ELF-1 (cell line): ENCODE results near the gene PATL2.
"Not testable (repeated sequence)": the region's sequence is repeated elsewhere in the genome, so short reads cannot be mapped to it uniquely, and the experiment has no call there.

Experiments used
- DNase-seq: peaks from one replicate; pipeline ENCODE4 v3.0.0-alpha.2; 2016; ENCODE audit warnings: low read depth, low spot score

Gene PATL2

DNA sequence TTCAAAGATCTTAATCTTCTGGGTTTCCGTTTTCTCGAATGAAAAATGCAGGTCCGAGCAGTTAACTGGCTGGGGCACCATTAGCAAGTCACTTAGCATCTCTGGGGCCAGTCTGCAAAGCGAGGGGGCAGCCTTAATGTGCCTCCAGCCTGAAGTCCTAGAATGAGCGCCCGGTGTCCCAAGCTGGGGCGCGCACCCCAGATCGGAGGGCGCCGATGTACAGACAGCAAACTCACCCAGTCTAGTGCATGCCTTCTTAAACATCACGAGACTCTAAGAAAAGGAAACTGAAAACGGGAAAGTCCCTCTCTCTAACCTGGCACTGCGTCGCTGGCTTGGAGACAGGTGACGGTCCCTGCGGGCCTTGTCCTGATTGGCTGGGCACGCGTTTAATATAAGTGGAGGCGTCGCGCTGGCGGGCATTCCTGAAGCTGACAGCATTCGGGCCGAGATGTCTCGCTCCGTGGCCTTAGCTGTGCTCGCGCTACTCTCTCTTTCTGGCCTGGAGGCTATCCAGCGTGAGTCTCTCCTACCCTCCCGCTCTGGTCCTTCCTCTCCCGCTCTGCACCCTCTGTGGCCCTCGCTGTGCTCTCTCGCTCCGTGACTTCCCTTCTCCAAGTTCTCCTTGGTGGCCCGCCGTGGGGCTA is at the start of gene PATL2, which contains the start of gene B2M:
Gene PATL2 (minus strand): TSS at position 228 of the 647 bp plus-strand sequence. CDS start 34,833 bp downstream, outside the sequence.
Gene B2M (plus strand): TSS at position 422 of the 647 bp plus-strand sequence. CDS start 30 bp downstream, at position 452.
- peak; percentile 97 for DNase-seq

DNA sequence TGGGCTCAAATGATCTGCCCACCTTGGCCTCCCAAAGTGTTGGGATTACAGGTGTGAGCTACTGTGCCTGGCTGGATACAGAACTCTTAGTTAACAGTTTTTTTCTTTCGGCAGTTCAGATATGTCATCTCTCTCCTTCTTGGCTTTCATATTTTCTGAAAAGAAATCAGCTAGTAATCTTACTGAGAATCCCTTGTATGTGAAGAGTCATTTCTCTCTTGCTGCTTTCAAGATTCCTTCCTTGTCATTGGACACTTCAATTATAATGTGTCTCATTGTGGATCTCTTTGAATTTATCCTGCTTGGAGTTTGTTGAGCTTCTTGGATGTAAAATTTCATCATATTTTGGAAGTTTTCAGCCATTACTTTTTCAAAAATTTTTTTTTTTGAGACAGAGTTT is 42.2 kb upstream of the PATL2 start:
- DNase-seq: no peak

DNA sequence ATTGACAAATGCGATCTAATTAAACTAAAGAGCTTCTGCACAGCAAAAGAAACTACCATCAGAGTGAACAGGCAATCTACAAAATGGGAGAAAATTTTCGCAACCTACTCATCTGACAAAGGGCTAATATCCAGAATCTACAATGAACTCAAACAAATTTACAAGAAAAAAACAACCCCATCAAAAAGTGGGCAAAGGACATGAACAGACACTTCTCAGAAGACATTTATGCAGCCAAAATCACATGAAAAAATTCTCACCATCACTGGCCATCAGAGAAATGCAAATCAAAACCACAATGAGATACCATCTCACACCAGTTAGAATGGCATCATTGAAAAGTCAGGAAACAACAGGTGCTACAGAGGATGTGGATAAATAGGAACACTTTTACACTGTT is 32.3 kb upstream of the PATL2 start:
- DNase-seq: not testable (repeated sequence)

DNA sequence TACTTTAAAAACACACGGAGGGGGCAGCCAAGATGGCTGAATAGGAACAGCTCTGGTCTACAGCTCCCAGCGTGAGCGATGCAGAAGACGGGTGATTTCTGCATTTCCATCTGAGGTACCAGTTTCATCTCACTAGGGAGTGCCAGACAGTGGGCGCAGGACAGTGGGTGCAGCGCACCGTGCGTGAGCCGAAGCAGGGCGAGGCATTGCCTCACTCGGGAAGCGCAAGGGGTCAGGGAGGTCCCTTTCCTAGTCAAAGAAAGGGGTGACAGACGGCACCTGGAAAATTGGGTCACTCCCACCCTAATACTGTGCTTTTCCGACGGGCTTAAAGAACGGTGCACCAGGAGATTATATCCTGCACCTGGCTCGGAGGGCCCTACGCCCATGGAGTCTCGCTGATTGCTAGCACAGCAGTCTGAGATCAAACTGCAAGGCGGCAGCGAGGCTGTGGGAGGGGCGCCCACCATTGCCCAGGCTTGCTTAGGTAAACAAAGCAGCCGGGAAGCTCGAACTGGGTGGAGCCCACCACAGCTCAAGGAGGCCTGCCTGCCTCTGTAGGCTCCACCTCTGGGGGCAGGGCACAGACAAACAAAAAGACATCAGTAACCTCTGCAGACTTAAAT is 28.2 kb upstream of the PATL2 start:
- not testable (repeated sequence) for DNase-seq

DNA sequence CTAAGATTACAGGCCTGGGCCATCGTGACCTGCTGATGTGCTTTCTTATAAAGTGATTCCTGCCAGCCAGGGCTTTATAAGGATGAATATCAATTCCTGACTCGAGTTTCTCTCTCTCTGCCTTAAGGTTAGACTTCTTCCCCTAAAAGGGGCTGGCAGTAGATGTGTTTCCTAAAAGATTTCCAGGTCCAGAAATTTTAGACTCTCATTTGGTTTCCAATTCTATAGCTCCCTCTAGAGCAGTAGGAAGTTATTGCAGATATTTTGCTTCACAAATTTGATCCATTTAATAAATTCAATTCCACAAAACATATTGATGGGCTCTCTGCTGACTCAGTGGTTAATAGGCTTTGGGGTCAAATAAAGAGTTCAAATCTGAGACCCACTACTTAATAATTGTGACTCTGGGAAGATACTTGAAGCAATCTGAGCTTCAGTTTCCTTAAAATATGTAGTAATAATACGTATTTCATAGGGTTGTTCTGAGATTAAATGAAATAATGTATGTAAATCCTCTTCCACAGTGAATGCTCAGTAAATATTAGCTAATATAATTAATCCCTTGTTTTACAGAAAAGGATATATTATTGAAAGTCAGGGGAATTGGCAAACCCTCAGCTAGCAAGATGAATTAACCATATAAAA is 27.3 kb upstream of the PATL2 start:
- DNase-seq: no peak

DNA sequence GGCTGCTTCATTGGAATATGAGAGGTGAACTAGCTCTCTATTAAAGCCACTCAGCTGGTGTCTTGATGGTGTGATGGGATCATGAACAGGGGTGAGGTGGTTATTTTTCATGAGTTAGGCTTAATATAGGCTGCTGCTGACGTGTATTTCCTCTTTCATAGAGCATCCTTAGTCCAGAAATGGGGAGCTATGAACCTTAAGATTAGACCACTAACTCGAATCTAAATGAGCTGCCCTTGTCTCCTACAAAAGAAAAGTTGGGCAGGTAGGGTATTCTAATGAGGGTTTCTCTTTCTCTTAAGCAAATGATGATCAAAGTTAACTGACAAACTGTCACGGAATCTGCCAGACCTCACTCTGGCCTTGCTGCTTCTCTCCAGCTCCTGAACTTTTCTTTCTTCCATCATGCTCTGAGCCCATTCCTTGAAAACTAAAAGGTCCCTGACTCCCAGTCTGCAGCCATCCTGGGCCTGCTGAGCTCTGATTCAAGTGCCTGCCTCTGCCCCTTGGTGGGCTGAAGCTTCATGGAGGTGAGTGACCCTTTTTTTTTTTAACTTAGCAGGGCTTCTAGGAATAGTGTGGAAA is 25.1 kb upstream of the PATL2 start, which contains the start of gene TRIM69:
Gene TRIM69 (plus strand): TSS at position 348 of the 585 bp plus-strand sequence. CDS start 177 bp downstream, at position 525.
- DNase-seq: no peak

DNA sequence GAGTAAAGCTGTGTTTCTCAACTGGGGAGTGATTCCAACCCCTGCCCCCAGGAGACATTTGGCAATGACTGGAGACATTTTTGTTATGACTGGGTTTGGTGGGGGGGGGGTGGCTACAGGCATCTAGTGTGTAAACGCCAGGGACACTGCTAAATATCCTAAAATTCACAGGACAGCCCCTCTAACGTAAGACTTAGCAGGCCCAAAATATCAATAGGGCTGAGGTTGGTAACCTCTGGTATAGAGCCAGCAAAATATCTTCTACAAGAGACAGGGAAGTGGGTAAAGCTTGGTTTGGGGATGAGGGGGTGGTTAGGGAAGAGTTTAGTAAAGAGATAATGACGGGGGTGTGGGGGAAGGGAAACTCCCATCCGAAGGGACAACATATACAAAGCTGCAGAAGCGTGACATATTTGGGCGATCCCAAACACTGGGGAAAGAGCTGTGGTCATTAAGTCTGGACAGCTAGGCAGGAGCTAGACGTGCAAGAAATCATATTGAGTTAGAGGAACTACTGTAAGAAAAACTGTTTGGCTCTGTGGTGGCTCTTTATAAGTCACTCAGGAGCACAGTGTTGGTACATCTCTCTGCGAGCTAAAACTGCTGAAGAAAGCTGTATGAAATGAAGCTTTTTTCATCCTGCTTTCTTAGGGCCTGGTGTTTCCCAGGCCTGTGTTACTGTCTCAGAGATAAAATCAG is 24.5 kb upstream of the PATL2 start:
- DNase-seq: no peak

DNA sequence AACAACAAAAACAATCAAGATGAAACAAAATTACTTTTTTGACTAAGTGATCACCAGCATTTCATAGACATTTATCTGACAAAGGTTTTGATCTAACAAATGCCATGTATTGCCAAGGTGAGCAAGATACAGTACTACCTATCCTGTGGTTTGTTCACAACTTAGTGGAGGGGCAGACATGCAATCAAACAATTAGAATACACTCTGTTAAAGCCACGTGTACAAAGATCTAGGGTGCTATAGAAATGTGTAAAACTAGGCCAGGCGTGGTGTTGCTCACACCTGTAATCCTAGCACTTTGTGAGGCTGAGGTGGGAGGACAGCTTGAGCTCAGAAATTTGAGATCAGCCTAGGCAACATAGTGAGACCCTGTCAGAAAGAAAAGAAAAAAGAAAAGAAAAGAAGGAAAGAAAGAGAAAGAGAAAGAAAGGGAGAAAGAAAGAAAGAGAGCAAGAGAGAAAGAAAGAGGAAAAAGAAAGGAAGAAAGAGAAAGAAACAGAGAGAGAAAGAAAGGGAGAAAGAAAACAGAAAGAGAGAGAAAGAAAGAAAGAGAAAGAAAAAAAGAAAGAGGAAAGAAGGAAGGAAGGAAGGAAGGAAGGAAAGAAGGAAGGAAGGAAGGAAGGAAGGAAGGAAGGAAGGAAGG is 23.8 kb upstream of the PATL2 start:
- no peak for DNase-seq

DNA sequence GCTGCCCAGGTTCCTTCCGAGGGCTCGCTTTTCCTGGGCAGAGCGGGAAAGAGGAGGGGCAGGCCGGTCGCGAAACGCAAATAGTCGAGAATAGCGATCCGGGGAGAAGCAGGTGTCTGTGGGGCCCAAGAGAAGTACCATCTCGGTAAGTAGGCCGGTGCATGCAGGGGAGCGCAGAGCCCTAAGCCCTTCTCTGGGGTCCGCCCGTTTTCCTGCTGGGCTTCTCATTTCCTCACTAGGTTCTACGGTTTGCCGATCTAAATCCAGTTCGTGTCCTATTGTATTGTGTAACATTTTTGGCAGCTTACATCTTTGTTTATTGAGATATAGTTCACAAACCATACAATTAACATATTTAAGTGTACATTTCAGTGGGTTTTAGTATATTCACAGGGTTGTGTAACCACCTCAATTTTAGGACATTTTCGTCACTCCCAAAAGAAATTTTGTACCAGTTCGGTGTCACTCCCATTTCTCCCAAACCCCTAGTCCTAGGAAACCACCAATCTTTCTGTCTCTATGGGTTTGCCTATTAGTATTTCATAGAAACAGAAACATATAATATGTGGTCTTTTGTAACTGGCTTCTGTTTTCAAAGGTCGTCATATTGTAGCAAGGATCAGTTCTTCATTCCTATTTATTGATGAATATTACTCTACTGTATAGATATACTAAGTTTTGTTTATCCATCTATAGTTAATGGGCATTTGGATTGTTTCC is 18.4 kb upstream of the PATL2 start:
- no peak for DNase-seq

DNA sequence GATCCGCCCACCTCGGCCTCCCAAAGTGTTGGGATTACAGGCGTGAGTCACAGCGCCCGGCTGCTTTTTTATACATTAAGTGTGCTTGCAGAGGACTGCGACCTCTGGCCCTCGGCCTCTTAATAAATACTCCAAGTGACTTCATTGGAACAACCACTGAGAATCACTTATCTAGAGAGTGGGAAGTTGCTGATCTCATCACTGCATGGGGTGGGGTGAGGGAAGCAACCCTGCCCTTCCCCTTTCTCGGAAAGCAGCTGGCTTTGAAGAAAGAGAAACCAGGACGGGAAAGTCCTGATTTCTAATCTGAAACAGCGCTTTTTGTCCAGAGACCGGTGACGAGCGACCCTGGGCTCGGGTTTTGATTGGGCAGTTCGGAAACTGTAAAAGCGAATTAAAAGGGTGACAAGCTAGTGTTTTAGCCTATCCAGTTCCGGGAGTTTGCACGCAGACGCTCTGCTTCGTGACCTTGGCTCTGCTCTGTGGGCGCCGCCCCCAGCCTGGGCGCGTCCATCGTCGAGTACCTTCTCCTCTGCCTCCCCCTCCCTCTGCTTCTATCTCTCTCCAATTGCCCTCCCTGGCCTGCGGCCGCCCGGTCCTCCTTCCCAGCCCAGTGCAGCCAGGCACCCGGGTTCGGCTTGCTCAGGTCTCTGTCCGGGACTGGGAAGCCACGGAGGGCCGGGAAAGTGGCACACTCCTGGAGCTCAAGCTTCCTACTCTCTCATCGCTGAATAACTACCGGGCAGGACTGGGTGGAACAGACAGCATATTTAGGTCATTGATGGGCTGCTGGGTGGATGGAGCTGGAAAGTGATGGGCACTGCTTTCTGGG is 17.7 kb upstream of the PATL2 start:
- peak; percentile 97 for DNase-seq

DNA sequence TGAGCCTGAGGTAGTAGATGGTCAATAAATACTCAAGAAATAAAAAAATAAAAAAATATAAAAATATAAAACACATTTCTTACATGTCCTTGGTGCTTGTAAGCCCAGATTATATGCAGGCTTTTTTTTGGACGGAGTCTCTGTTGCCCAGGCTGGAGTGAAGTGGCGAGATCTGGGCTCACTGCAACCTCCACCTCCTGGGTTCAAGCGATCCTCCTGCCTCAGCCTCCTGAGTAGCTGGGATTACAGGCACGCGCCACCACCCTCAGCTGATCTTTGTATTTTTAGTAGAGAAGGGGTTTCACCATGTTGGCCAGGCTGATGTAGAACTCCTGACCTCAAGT is 17.1 kb upstream of the PATL2 start:
- DNase-seq: not testable (repeated sequence)

DNA sequence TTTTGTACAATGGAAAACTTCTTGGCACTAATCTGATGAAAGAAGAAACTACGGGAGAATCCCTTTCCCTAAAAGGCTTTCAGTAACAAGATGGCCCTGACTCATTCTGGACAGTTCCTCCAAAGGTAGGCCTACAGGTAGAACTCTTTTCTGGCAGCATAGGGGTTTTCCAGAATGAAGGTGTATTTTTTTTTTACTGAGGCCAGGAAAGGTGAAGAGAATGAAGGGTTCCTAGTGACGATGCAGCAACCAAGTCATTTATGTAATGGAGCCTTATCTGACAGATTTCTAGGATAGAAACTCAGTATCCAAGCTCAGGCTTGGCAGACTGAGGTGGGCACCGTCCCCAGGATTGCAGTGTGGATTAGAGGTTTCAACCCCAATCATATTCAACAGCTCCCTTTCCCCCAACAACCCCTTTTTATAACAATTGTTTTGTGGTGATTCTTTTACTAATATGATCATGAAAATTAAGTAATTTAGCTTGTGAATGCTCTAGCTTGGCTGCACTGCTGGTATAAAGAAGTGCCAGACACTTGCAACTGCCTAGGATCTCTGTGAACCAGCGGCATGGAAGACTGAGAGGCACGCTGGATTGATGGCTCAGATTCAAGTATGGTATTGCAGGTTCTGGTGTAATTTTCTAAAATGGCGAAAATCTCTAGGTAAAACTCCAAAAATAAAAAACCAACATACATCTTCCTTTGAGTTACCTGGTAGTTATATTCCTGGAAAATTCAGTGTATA is 16.5 kb upstream of the PATL2 start:
- DNase-seq: no peak

DNA sequence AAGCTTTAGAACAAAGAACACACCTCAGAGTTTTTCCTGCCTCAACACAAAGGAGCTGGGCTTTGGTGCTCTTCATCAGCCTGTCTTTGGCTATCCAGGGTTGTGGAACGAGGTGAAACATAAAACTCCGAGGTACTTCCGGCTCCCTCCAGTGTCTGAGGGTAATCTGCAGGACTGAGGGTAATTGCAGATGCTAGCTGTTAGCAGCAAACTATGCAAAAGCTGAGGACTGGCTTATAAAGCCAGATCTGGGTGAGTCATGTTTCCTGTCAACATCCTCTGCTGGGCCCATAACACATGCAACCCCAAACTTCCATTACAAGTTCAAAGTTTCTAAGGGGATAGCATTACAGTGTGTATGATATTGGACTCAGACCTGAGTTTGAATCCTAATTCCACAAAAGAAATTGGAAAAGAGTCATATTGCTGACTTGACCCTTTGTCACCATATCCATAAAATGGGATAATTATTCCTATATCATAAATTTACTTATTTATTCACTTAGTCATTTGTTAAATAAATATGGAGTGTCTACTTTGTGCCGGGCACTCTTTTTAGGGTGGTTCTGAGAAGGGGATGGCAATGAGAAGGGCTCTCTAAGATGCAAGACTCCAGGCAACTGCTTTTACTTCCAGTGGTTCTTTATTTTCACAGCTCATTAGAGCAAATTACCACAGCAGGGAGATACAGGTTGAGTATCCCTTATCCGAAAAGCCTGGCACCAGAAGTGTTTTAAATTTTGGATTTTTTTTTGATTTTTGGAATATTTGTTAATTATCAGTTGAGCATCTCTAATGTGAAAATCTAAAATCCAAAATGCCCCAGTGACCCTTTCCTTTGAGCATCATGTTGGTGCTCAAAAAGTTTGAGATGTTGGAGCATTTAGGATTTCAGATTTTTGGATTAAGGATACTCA is 15.7 kb upstream of the PATL2 start:
- peak; percentile 56 for DNase-seq

DNA sequence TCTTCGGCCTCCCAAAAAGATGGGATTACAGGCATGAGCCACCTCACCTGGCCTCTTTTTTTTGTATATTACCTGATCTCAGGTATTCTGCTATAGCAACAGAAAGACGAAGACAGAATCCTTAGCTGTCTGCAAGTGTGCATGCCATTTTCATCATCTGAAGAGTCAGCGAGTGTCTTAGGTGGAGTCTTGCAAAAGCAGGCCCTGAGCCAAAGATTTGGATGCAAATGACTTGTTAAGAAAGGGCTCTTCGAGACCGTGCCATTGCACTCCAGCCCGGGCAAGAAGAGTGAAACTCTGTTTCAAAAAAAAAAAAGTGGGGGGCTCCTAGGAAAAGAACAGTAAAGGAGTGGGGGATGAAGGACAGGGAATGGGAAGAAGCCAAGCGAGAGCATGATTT is 15.0 kb upstream of the PATL2 start:
- DNase-seq: no peak

DNA sequence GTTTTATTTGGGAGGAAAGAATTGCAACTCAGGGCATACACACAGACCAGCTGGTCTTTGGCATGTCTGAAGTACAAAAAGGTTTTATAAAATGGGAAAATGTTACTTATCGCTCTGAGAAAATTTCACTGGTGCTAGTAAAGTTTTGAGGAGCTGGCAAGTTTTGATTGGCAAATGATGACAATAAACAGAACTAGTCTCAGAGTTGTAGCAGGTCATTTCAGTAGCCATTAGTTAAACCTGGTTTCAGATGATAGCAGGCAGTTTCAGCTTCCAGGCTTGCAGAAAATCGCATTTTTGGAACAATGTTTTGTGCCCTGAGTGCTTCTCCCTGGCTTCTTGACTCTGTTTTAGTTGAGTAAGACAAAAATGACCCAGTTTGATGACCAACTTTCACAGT is 10.9 kb upstream of the PATL2 start:
- no peak for DNase-seq

DNA sequence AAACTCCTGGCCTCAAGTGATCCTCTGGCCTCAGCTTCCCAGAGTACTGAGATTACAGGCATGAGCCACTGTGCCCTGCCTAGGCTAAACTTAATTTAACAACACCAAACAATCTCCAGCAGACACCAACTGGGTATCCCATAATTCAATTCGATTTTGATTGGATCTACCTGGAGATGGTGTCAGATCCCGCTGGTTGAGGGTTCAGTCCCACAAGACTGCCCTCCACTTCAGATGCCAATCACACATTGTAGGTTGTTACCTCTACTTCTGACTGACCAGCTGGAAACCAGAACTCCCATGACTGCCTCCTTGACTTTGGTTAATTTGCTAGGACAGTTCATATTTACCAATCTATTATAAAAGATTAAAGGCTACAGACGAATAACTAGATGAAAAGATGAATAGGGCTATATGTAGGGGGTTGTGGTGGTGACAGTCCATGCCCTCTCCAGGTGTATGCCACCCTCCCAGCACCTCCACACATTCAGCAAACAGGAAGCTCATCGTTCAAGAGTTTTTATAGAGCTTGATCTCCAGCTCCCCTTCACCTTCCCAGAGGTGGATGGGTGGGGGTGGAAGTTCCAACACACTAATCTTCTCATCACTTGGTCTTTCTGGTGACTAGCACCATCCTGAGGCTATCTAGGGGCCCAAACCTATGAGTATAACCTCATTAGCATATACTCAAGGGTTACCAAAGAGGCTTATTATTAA is 9.5 kb upstream of the PATL2 start:
- DNase-seq: no peak

DNA sequence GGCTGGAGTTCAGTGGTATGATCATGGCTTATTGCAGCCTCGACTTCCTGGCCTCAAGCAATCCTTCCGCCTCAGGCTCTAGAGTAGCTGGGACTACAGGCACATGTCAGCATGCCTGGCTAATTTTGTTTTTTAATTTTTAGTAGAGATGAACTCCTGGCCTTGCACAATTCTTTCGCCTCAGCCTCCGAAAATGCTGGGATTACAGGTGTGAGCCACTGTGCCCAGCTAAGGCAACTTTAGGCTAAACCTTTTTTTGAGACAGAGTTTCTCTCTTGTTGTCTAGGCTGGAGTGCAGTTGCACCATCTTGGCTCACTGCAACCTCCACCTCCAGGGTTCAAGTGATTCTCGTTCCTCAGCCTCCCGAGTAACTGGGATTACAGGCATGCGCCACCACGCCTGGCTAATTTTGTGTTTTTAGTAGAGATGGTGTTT is 8.9 kb upstream of the PATL2 start:
- not testable (repeated sequence) for DNase-seq
